Stimulated activated CD4-positive, alpha-beta T cell treated with anti-CD3 and anti-CD28 coated beads, Interleukin-4, amount 100 ng/mL, for 24 hours (primary cell): Measurements from ENCODE around the gene TMEM184A.

Experiments used
- DNase-seq: peaks from one replicate; pipeline ENCODE4 v3.0.0-alpha.2; 2020

The TMEM184A gene

GRCh38 chr7:1555813-1556543, at the start of gene TMEM184A:
Gene TMEM184A, minus strand, starts transcription at chr7:1556205. Its CDS starts 721 bp downstream, at chr7:1555484.
- peak; percentile 42 for DNase-seq

- DNase-seq = no peak
These were observed 48.4 kb upstream of the TMEM184A start for GRCh38 chr7:1604383-1604782.

- no peak for DNase-seq
These were observed 47.6 kb upstream of the TMEM184A start for GRCh38 chr7:1603346-1604225.

- no peak for DNase-seq
These were observed 46.4 kb upstream of the TMEM184A start for GRCh38 chr7:1602386-1602785.

- DNase-seq = no peak
These were observed 46.0 kb upstream of the TMEM184A start for GRCh38 chr7:1601956-1602355.

- DNase-seq = no peak
These were observed 43.8 kb upstream of the TMEM184A start for GRCh38 chr7:1599640-1600395.

- DNase-seq = no peak
These were observed 43.1 kb upstream of the TMEM184A start for GRCh38 chr7:1598961-1599639.

GRCh38 chr7:1598286-1598685, 42.3 kb upstream of the TMEM184A start:
- no peak for DNase-seq

GRCh38 chr7:1597791-1598190, 41.8 kb upstream of the TMEM184A start:
- no peak for DNase-seq

- DNase-seq = no peak
These were observed 41.2 kb upstream of the TMEM184A start for GRCh38 chr7:1597066-1597760.

- DNase-seq = no peak
These were observed 40.4 kb upstream of the TMEM184A start for GRCh38 chr7:1596181-1597043.

- DNase-seq = no peak
These were observed 39.6 kb upstream of the TMEM184A start for GRCh38 chr7:1595636-1596035.

- DNase-seq = no peak
These were observed 39.0 kb upstream of the TMEM184A start for GRCh38 chr7:1595027-1595426.

GRCh38 chr7:1593904-1594421, 38.0 kb upstream of the TMEM184A start:
- DNase-seq = no peak

- DNase-seq = no peak
These were observed 37.3 kb upstream of the TMEM184A start for GRCh38 chr7:1593091-1593866.

GRCh38 chr7:1592299-1592871, 36.4 kb upstream of the TMEM184A start:
- no peak for DNase-seq

GRCh38 chr7:1591876-1592275, 35.9 kb upstream of the TMEM184A start:
- no peak for DNase-seq

GRCh38 chr7:1591396-1591795, 35.4 kb upstream of the TMEM184A start:
- DNase-seq = no peak

GRCh38 chr7:1590887-1591286, 34.9 kb upstream of the TMEM184A start:
- DNase-seq = no peak

- no peak for DNase-seq
These were observed 34.5 kb upstream of the TMEM184A start for GRCh38 chr7:1590476-1590875.
